Spleen (tissue), 7 donors: ENCODE results near the gene MTX2.

Experiments used
- POLR2A ChIP-seq, 3 donors: fragments of 450-650 bp; IDR thresholded peaks; one replicate each; pipeline ENCODE4 v1.5.1; 2017; ENCODE audit warnings: antibody characterized with exemption in 3 of 3, mild to moderate bottlenecking in 1 of 3
- POLR2AphosphoS5 ChIP-seq, 3 donors: sonication (generic); formaldehyde crosslinking; IDR thresholded peaks; one replicate each; pipeline ENCODE4 v1.5.1; 2017; ENCODE audit warnings: antibody characterized with exemption in 3 of 3
- TF ChIP-seq, protein P1 (sequence below), 11 experiments: fragments of 200-600 bp in 7 of 11; fragments of 450-650 bp in 4 of 11; sonication (generic) in 4 of 11; IDR thresholded peaks in 8 of 11; conservative IDR thresholded peaks in 3 of 11; 1 replicate in 7 of 11; 2 replicates in 4 of 11; pipeline versions ENCODE4 v1.4.0 to v1.8.0; 2016 to 2021; ENCODE audit warnings: antibody characterized with exemption in 11 of 11, inconsistent platforms in 4 of 11, mild to moderate bottlenecking in 1 of 11
- donor health status: DM: no; HTN: no; CAD: no; lungs with moderate emphysema.
- donor health status: DM: no; HTN: no; CAD: no.
- donor health status: DM: no; HTN: no; CAD: no.

DNA sequence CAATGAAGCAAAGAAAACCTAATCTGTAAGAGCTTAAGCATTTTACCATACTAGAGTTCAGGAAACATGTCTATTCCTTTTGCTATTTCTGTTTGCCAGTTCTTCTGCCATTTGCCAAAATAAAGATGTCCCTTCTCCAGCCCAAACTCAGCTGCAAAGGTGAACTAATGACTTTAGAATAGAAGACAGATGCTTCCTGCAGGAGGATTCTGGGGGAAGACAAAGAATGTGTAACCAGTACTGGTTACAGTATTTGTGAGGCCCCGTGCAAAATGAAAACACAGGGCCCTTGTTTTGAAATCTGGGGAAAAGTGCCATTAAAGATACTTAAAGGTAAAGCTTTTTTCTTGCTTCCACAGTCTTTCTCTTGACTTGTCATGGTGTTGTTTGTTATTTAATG lies 34.3 kb upstream of the MTX2 start:
- TF ChIP-seq, protein P1, sequence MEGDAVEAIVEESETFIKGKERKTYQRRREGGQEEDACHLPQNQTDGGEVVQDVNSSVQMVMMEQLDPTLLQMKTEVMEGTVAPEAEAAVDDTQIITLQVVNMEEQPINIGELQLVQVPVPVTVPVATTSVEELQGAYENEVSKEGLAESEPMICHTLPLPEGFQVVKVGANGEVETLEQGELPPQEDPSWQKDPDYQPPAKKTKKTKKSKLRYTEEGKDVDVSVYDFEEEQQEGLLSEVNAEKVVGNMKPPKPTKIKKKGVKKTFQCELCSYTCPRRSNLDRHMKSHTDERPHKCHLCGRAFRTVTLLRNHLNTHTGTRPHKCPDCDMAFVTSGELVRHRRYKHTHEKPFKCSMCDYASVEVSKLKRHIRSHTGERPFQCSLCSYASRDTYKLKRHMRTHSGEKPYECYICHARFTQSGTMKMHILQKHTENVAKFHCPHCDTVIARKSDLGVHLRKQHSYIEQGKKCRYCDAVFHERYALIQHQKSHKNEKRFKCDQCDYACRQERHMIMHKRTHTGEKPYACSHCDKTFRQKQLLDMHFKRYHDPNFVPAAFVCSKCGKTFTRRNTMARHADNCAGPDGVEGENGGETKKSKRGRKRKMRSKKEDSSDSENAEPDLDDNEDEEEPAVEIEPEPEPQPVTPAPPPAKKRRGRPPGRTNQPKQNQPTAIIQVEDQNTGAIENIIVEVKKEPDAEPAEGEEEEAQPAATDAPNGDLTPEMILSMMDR (IDR thresholded peaks at IDR 0.05 in 8 of 11, conservative IDR thresholded peaks at IDR 0.05 in 3 of 11), result no peak
- TF ChIP-seq POLR2A (IDR thresholded peaks at IDR 0.05) (no peak), POLR2AphosphoS5 (IDR thresholded peaks at IDR 0.05) (no peak)
